Measurements from ENCODE around the gene LTBP1.

GRCh38 chr2:33284287-33284686 lies 337.5 kb downstream of the LTBP1 start:
- TF ChIP-seq CTCF (IDR thresholded peaks at IDR 0.05) = no peak
- no peak for TF ChIP-seq POLR2A (IDR thresholded peaks at IDR 0.05)
